ENCODE data around the gene C17orf100.
"Not testable (repeated sequence)": the region's sequence is repeated elsewhere in the genome, so short reads cannot be mapped to it uniquely, and the experiment has no call there.

The C17orf100 gene

DNA sequence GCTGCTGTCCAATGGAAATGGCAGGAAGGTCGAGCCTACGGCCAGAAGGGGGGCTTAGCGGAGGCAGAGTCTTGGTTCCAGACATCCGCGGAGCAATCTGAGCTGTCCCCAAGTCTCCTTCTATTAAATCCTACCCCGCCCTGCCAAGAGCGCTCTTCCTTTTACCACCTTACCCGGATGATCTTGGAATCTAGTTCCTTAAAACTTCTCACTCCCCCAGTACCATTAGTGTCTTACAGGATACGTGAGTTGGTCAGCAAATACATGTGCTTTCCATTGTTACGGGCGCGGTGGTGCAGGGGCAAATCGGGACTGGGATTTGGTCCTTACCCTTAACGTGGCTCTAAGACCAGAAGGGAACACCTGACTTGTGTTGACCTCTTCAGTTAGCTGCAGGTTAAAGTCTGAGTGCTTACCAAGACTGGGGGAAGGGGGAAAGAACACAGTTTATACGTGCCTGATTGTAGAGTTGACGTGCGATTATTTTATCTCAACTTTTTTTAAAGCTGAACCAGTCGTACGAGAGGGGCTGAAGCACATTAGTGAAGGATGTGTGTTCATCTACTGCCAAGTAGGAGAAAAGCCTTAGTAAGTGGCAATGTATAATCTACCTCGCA lies 10.2 kb upstream of the C17orf100 start:
- DNase-seq, result peak; percentile 10 to 65

DNA sequence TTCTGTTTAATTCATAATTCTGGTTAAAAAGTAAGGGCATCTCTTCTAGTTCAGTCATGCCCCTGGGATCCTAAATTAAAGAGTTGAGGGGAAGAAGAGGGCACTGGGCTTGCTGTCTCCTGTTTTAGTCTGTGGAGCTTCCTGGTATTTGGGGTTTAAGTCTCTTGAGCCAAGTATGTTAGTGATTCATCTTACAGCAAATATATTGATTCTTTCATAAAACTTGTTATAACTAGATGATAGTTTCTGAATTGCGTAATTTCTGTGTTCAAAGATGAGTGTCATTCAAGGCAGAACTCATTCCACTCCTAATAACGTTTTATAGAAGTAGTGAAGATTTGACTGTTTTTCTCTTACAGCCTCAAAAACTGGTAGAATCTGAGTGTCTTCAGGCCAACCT lies 9.0 kb upstream of the C17orf100 start:
- no peak for DNase-seq

DNA sequence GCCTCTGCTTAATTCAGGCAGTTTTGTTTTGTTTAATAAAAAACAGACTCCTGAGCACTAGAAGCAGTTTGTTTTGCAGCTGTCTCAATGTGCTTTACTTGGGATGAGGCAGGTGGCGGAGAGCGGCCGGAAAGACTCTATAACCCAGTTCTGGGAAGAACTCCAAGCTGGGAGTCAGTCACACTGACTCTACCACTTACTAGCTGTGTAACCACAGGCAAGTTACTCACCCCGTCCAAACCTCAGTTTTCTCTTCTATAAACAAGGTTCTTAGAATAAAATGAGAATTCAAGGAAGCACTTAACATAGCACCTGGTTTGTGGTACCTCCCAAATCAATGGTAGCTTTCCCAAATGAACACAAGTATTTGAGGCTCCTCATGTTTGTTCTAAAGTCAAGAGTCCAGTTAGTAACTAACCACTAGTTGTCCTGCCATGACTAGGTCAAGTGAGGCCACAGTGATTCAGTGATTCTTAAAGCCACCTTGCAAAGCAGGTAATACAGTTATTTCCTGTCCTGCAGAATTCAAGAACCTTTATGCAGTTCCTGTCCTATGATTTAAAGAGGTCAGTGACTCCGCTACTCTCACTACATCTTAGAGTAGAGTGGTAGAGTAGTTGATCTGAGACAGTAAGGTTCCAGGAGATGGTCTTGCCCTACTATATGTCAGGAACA lies 8.0 kb upstream of the C17orf100 start:
- DNase-seq, result no peak

DNA sequence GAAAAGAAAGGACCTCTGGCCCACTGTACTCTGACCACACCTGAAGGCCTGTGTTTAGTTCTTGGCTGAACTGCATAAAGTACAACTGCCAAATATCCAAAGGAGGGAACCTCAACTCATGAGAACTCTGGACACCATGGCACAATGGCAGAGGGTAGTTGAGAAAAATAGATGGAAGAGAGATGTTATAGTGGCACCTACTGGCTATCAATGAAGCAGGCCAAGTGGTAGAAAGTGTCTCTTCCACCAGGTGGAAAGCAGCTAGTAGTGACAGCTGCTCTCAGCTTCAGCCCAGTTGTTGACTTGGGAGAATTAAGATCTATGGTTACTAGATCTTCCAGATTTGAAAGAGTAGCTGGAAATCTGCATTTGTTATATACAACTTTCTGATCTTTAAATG lies 3.4 kb upstream of the C17orf100 start:
- peak in 1 of 2 experiments; percentile 32 for DNase-seq

DNA sequence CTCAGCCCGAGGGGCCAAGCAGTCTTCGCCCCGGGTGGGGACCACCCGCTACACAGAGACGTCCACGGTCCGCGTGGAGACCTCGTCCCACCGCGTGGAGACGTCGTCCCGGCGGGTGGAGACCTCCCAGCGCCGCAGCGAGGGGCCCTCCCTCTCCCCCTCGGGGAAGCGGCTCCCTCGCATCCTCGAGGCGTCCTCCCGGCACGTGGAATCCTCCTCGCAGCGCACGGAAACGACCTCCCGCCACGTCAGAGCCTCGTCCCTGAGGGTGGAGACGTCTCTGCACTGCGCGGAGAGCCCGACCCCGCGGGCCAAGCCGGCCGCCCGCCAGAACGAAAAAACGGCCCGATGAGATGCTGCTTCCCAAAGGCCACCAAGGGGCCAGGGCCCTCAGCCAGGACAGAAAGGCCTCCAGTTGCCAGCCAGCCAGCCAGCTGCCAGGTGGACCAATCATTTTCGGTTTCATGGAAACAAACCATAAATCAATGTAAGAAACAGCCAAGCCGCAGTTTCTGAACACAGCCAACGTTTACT lies 424 bp downstream of the C17orf100 start:
- DNase-seq, result no peak

DNA sequence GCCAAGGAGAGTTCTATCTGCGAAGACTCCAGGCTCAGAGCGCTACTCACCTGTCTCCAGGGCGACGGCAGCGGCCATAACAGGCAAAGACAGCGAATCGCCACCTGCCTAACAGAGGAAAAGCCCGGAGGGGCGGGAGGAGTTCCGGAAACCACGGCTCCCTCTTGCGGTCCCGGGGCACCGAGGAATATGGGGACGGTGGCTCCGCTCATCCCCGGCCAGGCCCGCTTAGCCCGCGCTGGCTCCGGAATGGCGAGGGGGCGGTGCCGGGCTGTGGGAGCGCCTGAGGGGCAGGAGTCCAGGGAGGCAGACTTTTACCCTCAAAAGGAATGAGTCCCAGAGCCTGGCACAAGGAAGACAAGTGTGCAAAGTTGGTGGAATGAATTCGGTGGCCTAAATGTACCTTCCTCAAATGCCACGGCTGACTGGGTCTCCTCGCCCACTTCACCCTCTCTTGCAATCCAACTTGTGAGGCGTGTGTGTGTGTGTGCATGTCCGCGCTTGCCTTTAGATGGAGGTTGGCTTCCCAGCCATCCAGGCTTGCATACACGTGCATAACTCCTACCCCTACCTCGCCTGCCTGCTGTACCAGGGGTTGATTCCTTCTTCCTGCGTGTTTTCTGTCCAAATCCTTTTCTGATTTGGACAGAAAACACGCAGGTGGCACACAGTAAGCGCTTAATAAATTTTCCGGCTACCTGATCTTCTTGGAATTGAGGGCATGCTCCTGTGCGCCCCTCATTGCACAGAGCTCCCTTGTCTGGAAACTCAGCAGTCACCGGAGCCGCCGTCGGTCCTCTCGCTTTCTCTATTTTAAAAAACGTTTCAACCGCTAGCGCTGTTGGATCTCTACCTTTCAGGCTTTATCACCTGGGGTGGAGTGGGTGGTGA lies 3.5 kb downstream of the C17orf100 start:
- DNase-seq, result peak; percentile 12 to 61

DNA sequence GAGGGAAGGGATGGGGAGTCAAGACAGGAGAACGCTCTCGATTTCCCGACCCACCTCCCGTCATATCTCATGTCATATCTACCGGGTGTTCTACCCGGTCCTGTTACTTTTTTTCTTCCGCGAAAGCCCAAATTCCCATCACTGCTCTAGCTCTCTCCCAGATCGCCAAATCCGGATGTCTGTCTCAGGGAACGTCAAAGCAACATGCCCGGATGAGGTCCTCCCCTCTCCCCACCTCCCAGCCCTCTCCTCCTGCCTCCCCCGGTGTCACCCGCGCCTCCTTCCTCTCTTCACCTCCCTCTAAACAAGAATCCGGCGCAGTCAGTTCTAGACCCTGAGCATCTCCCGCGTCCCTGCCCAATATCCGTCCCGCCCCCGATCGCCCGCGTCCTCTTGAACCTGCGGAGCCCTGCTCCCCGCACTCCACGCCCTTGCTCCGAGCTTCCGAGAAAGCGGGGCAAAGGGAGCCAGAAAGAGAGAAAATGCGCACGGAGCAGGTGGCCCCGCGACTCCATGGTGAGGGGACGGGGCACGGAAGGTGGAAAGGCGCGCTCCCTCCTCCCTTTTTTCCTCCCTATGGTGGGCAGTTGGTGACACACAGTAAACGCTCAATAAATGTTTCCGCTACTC lies 4.3 kb downstream of the C17orf100 start:
- DNase-seq, result not testable (repeated sequence)

DNA sequence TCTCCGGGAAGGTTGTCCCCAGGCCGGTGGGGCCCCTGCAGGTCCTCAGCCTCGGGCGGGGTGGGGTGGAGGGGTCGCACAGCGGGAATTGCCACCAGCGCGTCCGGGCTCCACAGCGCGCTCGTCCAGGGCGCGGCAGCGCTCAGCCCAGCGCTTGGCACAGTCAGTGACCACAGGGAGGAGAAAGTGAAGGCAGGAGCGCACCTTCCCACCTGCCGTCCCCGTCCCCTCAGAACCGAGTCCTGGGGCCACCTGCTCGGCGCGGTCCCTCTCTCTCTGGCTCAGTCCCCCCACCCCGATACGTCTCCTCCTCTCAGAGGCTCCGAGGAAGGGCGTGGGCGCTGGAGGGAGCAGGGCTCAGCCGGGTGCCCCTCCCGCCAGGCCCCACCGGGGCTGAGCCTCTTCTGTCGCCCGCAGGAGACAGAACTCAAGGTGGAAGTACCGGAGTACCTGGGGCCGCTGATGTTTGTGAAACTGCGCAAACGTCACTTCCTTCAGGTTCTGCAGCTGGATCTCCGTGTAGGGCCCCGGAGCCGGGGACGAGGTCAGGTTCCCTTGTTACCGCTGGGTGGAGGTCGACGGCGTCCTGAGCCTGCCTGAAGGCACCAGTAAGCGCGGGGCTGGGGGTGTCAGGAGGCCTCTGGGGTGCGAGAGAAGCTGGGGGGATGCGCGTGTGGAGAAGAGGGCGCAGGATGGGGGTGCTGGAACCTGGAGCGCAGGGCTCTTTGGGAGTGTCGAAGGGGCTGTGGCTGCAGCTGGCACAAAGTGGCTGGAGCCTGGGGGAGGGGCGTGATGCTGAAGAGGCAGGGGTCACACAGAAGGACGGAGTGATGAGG lies 5.5 kb downstream of the C17orf100 start:
- DNase-seq, result not testable (repeated sequence)

DNA sequence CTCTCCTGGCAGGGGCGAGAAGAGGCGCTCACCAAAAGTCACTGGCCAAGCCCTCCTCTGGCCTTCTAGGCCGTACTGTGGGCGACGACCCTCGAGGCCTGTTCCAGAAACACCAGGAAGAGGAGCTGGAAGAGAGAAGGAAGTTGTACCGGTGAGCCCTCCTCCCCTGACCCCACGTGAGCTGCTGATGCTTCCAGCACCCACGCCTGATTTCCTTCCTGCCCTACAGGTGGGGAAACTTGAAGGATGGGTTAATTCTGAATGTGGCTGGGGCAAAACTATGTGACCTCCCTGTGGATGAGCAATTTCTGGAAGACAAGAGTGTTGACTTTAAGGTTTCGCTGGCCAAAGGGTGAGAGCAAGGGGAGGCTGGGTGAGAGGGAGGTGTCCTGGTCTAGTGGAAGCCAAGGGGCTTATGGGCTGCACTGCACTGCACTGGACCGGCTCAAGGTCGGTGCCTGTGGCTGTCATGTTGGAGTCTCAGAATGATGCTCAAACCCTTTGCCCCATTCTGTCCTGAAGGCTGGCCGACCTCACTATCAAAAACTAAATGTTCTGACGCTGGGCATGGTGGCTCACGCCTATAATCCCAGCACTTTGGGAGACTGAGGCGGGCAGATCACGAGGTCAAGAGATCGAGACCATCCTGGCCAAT lies 6.2 kb downstream of the C17orf100 start:
- DNase-seq, result no peak

DNA sequence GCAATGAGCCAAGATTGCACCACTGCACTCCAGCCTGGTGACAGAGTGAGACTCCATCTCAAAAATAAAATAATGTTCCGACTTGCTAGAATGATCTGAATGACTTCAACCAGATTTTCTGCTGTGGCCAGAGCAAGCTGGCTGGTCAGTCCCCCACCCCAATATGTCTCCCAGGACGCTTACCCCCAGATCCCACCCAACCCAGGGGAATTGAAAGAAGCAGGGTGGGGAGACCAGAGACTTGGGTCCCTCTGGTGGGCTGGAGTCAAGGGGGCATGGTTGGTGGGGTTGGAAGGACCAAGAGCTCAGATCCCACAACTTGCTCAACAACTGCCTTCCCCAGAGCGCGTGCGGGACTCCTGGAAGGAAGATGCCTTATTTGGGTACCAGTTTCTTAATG lies 6.8 kb downstream of the C17orf100 start:
- DNase-seq, result not testable (repeated sequence)

DNA sequence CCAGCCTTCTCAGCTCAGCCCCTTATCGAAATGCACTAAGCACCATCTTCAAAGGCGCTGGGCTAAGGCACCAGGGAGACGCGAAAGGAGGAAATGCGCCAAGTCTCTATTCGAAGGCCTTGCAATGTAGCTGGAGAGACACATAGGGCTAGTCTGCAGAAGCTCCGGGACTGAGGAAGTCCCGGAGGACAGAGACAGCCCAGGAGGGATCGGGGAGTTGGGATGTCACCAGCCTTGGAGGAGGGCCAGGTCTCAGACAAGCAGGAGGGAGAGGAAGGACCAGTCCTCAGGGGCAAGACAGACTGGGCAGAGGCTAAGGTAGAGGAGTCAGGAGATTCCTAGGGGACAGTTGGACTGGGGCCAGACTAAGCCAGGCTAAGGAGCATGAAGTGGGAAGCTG lies 8.5 kb downstream of the C17orf100 start:
- no peak for DNase-seq

DNA sequence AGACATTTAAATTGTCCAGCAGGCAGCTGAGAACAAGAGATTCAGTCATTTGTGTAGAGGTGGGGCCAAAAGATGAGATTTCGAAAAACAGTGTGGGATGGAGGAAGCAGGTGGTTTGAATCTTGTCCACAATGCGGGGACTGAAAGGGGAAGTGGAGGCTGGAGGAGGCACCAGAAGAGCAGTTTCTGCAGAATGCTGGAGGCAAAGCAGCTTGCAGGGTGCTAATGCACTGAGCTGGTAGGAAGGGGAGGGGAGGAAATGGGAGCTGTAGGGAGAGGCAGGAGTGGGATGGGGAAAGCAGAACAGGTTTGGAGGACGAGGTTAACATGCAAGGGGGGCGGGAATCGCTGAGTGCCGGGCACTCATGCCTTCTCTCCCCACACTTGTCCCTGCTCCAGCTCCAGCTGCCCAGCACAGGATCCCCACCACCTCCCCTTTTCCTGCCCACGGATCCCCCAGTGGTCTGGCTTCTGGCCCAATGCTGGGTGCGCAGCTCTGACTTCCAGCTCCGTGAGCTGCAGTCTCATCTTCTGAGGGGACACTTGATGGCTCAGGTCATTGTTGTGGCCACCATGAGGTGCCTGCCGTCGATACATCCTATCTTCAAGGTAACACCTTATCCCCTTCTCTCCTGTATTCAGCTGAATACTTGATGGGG lies 9.4 kb downstream of the C17orf100 start:
- DNase-seq, result no peak

DNA sequence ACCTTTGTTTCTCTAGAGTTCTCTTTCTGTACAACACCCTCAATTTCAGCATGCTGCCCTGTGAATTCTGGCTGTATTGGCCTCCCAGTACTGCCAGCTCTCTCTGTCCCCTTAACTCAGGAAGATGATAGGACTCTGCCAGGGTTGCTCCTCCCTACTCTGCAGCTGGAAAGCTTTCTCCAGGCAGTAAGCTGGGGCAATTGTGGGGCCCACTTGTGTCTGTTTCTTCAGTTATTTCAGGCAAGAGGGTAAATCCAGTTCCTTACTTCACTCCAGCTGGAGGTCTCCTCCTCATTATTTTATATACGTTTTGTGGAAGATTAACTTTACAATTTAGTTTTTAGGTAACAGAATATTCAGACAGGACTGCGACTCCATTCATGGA lies 9.9 kb downstream of the C17orf100 start:
- no peak for DNase-seq

DNA sequence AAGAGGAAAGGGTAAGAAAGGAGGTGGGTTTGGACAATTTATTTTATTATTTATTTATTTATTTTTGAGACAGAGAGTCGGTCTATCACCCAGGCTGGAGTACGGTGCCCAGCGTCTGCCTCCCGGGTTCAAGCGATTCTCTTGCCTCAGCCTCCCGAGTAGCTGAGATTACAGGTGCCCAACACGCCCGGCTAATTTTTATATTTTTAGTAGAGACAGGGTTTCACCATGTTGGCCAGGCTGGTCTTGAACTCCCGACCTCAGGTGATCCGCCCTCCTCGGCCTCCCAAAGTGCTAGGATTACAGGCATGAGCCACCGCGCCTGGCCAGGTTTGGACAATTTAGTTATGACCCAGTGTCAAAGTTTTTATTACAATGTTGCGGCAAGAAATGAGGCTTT lies 11.6 kb downstream of the C17orf100 start:
- DNase-seq, result not testable (repeated sequence)

DNA sequence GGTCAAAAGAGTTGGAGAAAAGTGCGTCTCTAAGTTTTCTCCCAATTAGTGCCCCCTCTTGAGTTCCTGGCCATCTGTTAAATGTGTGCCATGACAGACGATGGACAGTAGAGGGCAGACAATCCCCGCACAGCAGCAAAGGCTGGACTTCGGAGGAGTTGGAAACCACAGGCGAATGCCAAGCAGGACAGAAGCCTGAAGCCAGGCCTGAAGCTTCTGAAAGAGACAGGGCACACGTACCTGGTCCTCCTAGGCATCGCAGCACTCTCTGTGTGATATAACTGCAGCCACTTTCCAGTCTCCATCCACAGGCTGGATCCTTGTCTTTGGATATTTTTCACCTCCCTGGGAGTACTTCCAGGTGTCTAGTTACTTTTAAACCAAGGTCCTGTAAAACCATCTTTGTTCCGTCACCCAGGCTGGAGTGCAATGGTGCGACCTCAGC lies 14.5 kb downstream of the C17orf100 start:
- peak; percentile 62 for DNase-seq

DNA sequence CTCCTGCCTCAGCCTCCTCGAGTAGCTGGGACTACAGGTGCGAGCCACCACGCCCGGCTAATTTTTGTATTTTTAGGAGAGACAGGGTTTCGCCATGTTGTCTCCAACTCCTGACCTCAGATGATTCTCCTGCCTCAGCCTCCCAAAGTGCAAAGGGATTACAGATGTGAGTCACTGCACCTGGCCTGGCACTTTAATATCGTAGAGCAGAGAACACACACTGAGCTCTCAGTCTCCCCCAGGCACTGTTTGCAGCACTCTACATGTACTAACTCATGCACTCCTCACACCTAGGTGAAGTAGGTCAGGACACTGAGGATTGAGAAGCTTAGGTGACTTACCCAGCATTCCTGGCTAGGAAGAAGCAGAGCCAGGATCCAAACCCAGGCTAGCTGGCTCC lies 15.0 kb downstream of the C17orf100 start:
- no peak for DNase-seq

DNA sequence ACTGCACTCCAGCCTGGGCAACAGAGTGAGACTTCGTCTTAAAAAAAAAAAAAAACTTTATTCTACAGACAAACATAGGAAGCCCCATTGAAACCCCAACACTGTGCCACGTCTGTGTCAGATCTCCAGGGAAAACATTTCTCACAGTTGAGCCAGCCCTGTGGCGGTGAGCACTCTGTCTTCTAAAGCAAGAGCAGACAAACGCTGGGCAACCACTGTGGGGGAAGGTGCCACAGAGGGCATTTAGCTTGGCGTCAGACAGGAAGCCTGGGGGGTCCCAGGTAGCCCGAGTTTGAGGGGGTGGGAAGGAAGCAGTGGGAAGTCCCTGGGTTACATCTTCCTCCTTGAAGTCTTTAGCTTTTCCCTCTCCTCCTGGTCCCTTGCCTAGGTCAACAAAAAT lies 16.0 kb downstream of the C17orf100 start:
- no peak for DNase-seq

DNA sequence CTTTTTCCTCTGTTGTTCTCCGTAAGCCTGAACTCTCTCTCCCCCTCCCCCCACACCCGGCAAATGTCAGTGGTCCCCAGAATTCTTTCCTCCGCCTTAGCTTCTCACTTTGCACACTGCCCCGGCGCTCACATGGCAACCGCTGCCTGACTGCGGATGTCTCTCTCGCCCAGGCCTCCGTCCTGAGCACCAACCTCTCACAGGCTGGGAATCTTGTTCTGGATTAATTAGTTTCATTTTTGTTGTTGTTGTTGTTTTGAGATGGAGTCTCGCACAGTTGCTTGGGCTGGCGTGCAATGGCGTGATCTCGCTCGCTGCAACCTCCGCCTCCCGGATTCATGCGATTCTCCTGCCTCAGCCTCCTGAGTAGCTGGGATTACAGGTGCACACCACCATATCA lies 16.7 kb downstream of the C17orf100 start:
- DNase-seq, result no peak

DNA sequence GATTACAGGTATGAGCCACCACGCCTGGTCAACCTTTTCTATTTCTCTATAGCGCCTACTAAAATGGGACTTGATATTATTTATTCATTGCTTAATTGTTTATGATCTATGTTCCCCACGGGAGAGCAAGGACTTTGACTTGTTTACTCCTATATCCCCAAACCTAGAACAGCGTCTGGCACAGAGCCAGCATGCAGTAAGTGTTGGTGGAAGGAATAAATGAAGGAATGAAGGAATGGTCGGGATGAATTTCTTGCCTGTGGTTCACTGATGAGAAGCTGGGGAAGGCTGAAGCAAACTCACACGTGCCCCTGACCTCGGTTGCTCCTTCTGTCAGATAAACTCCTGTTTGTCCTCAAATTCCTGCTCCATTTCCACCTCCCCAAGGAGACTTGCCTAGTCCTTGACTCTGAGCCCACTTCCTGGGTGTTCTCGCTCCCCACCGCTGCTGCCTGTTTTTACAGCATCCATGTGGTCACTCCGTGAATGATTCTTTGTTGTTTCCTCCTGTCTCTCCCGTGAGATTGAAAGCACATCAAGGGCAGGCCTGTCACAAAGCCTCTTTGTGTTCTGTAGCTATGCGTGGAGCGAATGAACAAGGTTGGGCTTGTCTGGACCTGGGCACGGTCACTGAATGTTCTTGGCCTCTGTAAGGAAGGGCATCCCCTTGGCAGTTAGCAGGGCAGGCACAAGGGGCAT lies 17.3 kb downstream of the C17orf100 start:
- no peak for DNase-seq

DNA sequence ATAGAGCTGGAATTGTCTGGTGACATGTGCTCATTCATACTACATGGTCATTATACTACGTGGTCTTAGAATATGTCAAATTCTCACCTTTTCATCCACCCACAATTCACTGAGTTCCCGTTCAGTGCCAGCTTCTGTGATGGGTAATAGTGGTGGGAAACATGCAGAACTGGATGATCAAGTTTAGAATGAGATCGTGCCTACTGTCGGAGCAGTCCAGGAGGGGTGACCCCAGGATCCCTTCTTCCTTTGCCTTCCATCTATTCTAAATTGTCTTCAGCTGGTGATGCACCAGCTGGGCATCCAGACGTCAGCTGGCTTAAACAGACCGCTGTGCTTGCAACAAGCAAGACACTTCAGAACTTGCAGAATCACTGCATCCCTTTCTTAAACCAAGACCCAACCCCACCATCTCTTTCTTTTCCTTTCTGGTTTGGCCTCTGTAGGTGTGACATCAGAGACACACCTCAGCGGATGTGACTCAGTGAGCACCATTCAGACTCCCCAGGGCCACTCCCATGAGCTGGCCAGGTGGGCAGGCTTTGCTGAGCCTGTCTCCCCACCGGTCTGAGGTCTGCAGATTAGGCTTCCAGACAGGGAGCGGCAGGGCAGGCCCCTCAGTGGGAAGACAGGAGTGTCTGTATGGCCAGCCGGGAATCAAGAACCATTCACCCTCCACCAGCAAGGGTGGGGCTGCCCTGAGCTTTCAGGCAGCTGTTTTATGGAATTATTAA lies 18.1 kb downstream of the C17orf100 start:
- DNase-seq, result no peak
